Endodermal cell (in vitro differentiated cells): ENCODE results near the gene HBP1. TPM values are rescaled to one million over a fixed set of nuclear protein-coding genes. Genes with fewer than 3 reads are reported as not detected.

Experiments
- DNase-seq: peaks from one replicate; pipeline ENCODE4 v3.0.0-alpha.2; 2017
- H3K27ac ChIP-seq: 2 replicates; pipeline ENCODE4 v1.5.1; 2013; ENCODE audit warnings: mild to moderate bottlenecking, low read depth, low read length, moderate library complexity
- H3K27me3 ChIP-seq: 2 replicates; pipeline ENCODE4 v1.6.1; 2013; ENCODE audit warnings: mild to moderate bottlenecking, low read length, moderate library complexity; ENCODE audit not compliant: insufficient read depth, control insufficient read depth, poor library complexity, severe bottlenecking
- H3K36me3 ChIP-seq: 2 replicates; pipeline ENCODE4 v1.7.0; 2013; ENCODE audit warnings: mild to moderate bottlenecking, low read length, moderate library complexity; ENCODE audit not compliant: control insufficient read depth, insufficient read depth
- H3K4me1 ChIP-seq: one replicate; pipeline ENCODE4 v1.7.0; 2013; ENCODE audit warnings: low read length; ENCODE audit not compliant: control insufficient read depth, insufficient read depth
- H3K4me3 ChIP-seq: 2 replicates; pipeline ENCODE4 v1.5.1; 2013; ENCODE audit warnings: mild to moderate bottlenecking, low read length, moderate library complexity
- H3K9ac ChIP-seq: 2 replicates; pipeline ENCODE4 v1.6.1; 2013; ENCODE audit warnings: mild to moderate bottlenecking, low read length, moderate library complexity; ENCODE audit not compliant: poor library complexity, severe bottlenecking; ENCODE audit errors: extremely low read depth
- H3K9me3 ChIP-seq: 2 replicates; pipeline ENCODE4 v1.6.1; 2013; ENCODE audit warnings: mild to moderate bottlenecking, low read length, moderate library complexity; ENCODE audit not compliant: control insufficient read depth
- H3K27ac Mint-ChIP-seq: 2 replicates; pipeline ENCODE4 v1.8.0; 2020; ENCODE audit warnings: mixed read lengths
- H3K27me3 Mint-ChIP-seq: 2 replicates; pipeline ENCODE4 v1.8.0; 2021; ENCODE audit warnings: mild to moderate bottlenecking, mixed read lengths; ENCODE audit not compliant: insufficient read depth
- H3K36me3 Mint-ChIP-seq: 2 replicates; pipeline ENCODE4 v1.8.0; 2020; ENCODE audit warnings: low read depth, mixed read lengths
- H3K4me1 Mint-ChIP-seq: 2 replicates; pipeline ENCODE4 v1.8.0; 2020; ENCODE audit warnings: mixed read lengths
- H3K4me3 Mint-ChIP-seq: 2 replicates; pipeline ENCODE4 v1.8.0; 2020; ENCODE audit warnings: mild to moderate bottlenecking, moderate library complexity, mixed read lengths
- H3K9me3 Mint-ChIP-seq: 2 replicates; pipeline ENCODE4 v1.8.0; 2020; ENCODE audit warnings: mild to moderate bottlenecking, mixed read lengths
- WGBS, 2 experiments: methylation state at CpG; one replicate each; pipeline versions ENCODE4 v1.1.5 to v1.1.7; 2013; ENCODE audit warnings: missing lambda C conversion rate in 2 of 2, mixed read lengths in 1 of 2; ENCODE audit not compliant: insufficient coverage in 1 of 2, insufficient read length in 1 of 2; 5-methylcytosine and 5-hydroxymethylcytosine counted together
- total RNA-seq, 2 donors: library from RNA; stranded (reverse); fragmentation: NEBNext Ultra II Directional in 1 of 2; extraction: Animal tissue kit (Norgen Biotek cat#: 25700) in 1 of 2; gene quantifications; 2 replicates in 1 of 2; 3 replicates in 1 of 2; pipeline ENCODE4 v1.2.1, GENCODE V29; 2021
- TF ChIP-seq, protein P1 (sequence below): fragments of 200-600 bp; sonication (generic); conservative IDR thresholded peaks from 2 replicates; pipeline ENCODE4 v1.5.0; 2021; ENCODE audit warnings: antibody characterized with exemption, mild to moderate bottlenecking

Gene HBP1
- total RNA-seq, 2 donors from 2014 or later, result 39.3 to 51.0 TPM

DNA sequence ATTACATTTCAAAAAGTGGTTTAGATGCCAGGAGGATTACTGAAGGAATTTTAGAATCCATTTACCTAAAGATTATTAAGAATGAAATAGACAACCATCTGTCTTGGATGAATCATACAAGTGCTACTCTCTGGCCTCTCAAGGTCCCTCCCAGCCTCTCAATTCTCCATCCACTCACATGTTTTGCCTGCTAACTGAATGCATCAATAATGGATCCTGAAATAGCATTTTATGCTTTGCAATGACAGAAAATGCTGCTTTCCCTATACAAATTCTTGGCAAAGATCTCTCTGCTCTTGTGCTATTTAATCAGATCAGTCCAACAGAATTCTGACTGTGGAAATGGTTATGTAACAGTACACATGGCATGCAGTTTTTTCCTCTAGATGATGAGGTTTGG, 68.1 kb downstream of the HBP1 start:
- H3K4me1 Mint-ChIP-seq, result peaks cover 14% of the 10 kb centered on the region
- H3K27me3 ChIP-seq, result no peaks in the 10 kb centered on the region
- no peaks in the 10 kb centered on the region for H3K4me1 ChIP-seq
- no peaks in the 10 kb centered on the region for H3K9me3 Mint-ChIP-seq
- H3K4me3 Mint-ChIP-seq, result no peak overlapping the region
- H3K4me3 ChIP-seq, result no peak overlapping the region
- H3K27me3 Mint-ChIP-seq, result no peaks in the 10 kb centered on the region
- H3K36me3 ChIP-seq, result no peaks in the 10 kb centered on the region
- H3K36me3 Mint-ChIP-seq, result peaks cover 9% of the 10 kb centered on the region
- DNase-seq, result no peak
- H3K27ac ChIP-seq, result no peak overlapping the region
- no peaks in the 10 kb centered on the region for H3K9me3 ChIP-seq
- no peak overlapping the region for H3K27ac Mint-ChIP-seq
- TF ChIP-seq, protein P1, sequence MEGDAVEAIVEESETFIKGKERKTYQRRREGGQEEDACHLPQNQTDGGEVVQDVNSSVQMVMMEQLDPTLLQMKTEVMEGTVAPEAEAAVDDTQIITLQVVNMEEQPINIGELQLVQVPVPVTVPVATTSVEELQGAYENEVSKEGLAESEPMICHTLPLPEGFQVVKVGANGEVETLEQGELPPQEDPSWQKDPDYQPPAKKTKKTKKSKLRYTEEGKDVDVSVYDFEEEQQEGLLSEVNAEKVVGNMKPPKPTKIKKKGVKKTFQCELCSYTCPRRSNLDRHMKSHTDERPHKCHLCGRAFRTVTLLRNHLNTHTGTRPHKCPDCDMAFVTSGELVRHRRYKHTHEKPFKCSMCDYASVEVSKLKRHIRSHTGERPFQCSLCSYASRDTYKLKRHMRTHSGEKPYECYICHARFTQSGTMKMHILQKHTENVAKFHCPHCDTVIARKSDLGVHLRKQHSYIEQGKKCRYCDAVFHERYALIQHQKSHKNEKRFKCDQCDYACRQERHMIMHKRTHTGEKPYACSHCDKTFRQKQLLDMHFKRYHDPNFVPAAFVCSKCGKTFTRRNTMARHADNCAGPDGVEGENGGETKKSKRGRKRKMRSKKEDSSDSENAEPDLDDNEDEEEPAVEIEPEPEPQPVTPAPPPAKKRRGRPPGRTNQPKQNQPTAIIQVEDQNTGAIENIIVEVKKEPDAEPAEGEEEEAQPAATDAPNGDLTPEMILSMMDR, result no peak
- H3K9ac ChIP-seq, result no peak overlapping the region

DNA sequence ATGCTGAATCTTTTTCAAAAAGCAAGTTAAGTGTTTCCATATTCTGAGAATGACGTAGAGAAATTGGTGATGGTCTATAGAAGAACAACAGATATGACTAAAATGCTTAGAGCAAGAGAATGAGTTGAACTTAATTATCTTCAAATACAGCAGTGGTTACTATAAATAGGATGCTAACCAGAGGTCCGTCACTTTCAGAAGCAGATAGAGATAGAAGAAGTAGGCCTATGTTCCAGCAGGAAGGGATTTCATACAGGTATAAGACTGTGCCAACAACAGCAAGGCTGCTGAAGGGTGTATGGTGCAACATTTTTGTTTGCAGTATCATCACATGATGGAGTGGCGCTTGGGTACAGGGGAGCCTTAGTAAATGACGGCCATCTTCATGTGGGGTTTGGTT, 68.6 kb downstream of the HBP1 start:
- TF ChIP-seq, protein P1, result no peak

DNA sequence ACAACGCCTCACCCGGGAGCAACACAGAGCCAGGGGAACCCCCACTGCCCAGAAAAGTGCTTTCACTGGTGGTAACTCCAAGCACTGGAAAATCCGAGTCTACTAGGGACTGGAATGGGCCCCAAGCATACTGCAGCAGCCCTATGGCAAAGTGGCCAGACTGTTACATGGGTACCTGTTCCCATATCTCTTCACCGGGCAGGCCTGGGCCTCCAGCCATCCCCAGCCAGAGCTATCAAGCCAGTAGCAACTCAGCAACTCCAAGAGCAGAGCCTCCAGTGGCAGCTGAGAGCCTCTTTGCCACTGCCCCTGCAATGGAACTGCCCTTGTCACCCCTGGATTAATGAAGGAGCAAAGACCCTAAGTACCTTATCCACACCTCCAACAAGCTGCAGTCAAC, 73.5 kb downstream of the HBP1 start:
- peaks cover 50% of the 10 kb centered on the region for H3K36me3 Mint-ChIP-seq
- no peaks in the 10 kb centered on the region for H3K4me1 ChIP-seq
- peaks cover 34% of the 10 kb centered on the region for H3K9me3 Mint-ChIP-seq
- H3K36me3 ChIP-seq, result peaks cover 12% of the 10 kb centered on the region
- H3K27me3 Mint-ChIP-seq, result no peaks in the 10 kb centered on the region
- no peaks in the 10 kb centered on the region for H3K4me1 Mint-ChIP-seq
- no peak overlapping the region for H3K27ac ChIP-seq
- no peak overlapping the region for H3K9ac ChIP-seq
- 94 to 100% methylated on average over 2 to 4 of the region's 4 CpGs for WGBS, 2 experiments
- H3K4me3 ChIP-seq, result no peak overlapping the region
- no peak for DNase-seq
- H3K27ac Mint-ChIP-seq, result no peak overlapping the region
- no peaks in the 10 kb centered on the region for H3K27me3 ChIP-seq
- TF ChIP-seq, protein P1, result no peak
- H3K4me3 Mint-ChIP-seq, result no peak overlapping the region
- H3K9me3 ChIP-seq, result peaks cover 25% of the 10 kb centered on the region

More for the DNA sequence above, 68.6 kb downstream of the HBP1 start:
- Histone ChIP-seq H3K27me3 (no peaks in the 10 kb centered on the region), H3K9me3 (no peaks in the 10 kb centered on the region), H3K4me1 (no peaks in the 10 kb centered on the region), H3K36me3 (no peaks in the 10 kb centered on the region), H3K9ac (no peak overlapping the region), H3K27ac (no peak overlapping the region), H3K4me3 (no peak overlapping the region)
- H3K27ac Mint-ChIP-seq, result no peak overlapping the region
- peaks cover 14% of the 10 kb centered on the region for H3K4me1 Mint-ChIP-seq
- H3K36me3 Mint-ChIP-seq, result peaks cover 9% of the 10 kb centered on the region
- no peaks in the 10 kb centered on the region for H3K27me3 Mint-ChIP-seq
- WGBS, 2 experiments, result 92 to 100% methylated on average over 4 of the region's 4 CpGs
- no peak overlapping the region for H3K4me3 Mint-ChIP-seq
- DNase-seq, result no peak
- H3K9me3 Mint-ChIP-seq, result no peaks in the 10 kb centered on the region
